Right atrium auricular region (tissue), 2 donors: ENCODE results near the gene LASP1. TPM values are rescaled to one million over a fixed set of nuclear protein-coding genes. Genes with fewer than 3 reads are reported as not detected.
A peak's percentile ranks its signal among the peaks of the same experiment; 100 is the strongest.

Experiments used
- DNase-seq: peaks from one replicate; pipeline ENCODE4 v3.0.0-alpha.2; 2019; ENCODE audit warnings: low spot score
- H3K27ac ChIP-seq, 2 donors: fragments of 200-600 bp; sonication (generic); 1 replicate in 1 of 2; 2 replicates in 1 of 2; pipeline ENCODE4 v1.5.1; 2016 to 2019
- H3K27me3 ChIP-seq, 2 donors: fragments of 200-600 bp; sonication (generic); one replicate each; pipeline versions ENCODE4 v1.5.1 to v1.6.0; 2017 to 2019
- H3K36me3 ChIP-seq: fragments of 200-600 bp; sonication (generic); one replicate; pipeline ENCODE4 v1.5.1; 2016
- H3K4me1 ChIP-seq, 2 donors: fragments of 200-600 bp; sonication (generic); one replicate each; pipeline versions ENCODE4 v1.5.1 to v1.6.0; 2017 to 2019
- H3K4me3 ChIP-seq, 2 donors: fragments of 200-600 bp; sonication (generic); 1 replicate in 1 of 2; 2 replicates in 1 of 2; pipeline ENCODE4 v1.5.1; 2017 to 2019; ENCODE audit warnings: mild to moderate bottlenecking in 1 of 2, moderate library complexity in 1 of 2
- H3K9me3 ChIP-seq, 2 donors: fragments of 200-600 bp; sonication (generic); one replicate each; pipeline ENCODE4 v1.5.1; 2019
- CTCF ChIP-seq, 2 donors: fragments of 200-600 bp; sonication (generic); IDR thresholded peaks; one replicate each; pipeline ENCODE4 v1.5.1; 2019; ENCODE audit warnings: antibody characterized with exemption in 2 of 2
- total RNA-seq, 2 donors: library from RNA; depleted of rRNA; stranded (reverse); fragments of >200 nt; gene quantifications; one replicate each; pipeline ENCODE4 v1.1.0, GENCODE V29; 2016

The LASP1 gene
- total RNA-seq, 2 donors from 2014 or later, result 34.2 to 65.4 TPM

GRCh38 chr17:38899421-38899820 is 29.6 kb downstream of the LASP1 start:
- H3K27ac ChIP-seq, result peak overlapping the region; percentile 68 to 75
- no peaks in the 10 kb centered on the region for H3K9me3 ChIP-seq
- H3K4me1 ChIP-seq, result peaks cover 0 to 80% of the 10 kb centered on the region in 2 donors
- no peak for DNase-seq
- peaks cover 27% of the 10 kb centered on the region for H3K36me3 ChIP-seq
- no peak overlapping the region for H3K4me3 ChIP-seq
- no peak for TF ChIP-seq CTCF (IDR thresholded peaks at IDR 0.05)
- no peaks in the 10 kb centered on the region for H3K27me3 ChIP-seq

GRCh38 chr17:38900978-38901656 is 31.3 kb downstream of the LASP1 start:
- DNase-seq, result peak; percentile 78
- H3K4me1 ChIP-seq, result peaks cover 0 to 78% of the 10 kb centered on the region in 2 donors
- H3K4me3 ChIP-seq, result peak overlapping the region in 1 of 2 donors; percentile 5
- no peaks in the 10 kb centered on the region for H3K9me3 ChIP-seq
- H3K27me3 ChIP-seq, result no peaks in the 10 kb centered on the region
- H3K27ac ChIP-seq, result peak overlapping the region; percentile 58 to 60
- H3K36me3 ChIP-seq, result peaks cover 28% of the 10 kb centered on the region
- no peak for TF ChIP-seq CTCF (IDR thresholded peaks at IDR 0.05)

- no peak overlapping the region for H3K27ac ChIP-seq
- no peak for TF ChIP-seq CTCF (IDR thresholded peaks at IDR 0.05)
Observed at GRCh38 chr17:38903404-38903803, 33.5 kb downstream of the LASP1 start.

GRCh38 chr17:38904892-38905291 is 35.0 kb downstream of the LASP1 start:
- no peak for TF ChIP-seq CTCF (IDR thresholded peaks at IDR 0.05)
- H3K4me3 ChIP-seq, result no peak overlapping the region
- peaks cover 0 to 71% of the 10 kb centered on the region in 2 donors for H3K4me1 ChIP-seq
- H3K27ac ChIP-seq, result no peak overlapping the region
- DNase-seq, result no peak
- no peaks in the 10 kb centered on the region for H3K27me3 ChIP-seq
- peaks cover 16% of the 10 kb centered on the region for H3K36me3 ChIP-seq
- H3K9me3 ChIP-seq, result no peaks in the 10 kb centered on the region

More at GRCh38 chr17:38903404-38903803, 33.5 kb downstream of the LASP1 start:
- H3K4me1 ChIP-seq, result peaks cover 0 to 78% of the 10 kb centered on the region in 2 donors
- no peak for DNase-seq
- H3K36me3 ChIP-seq, result peaks cover 24% of the 10 kb centered on the region
- no peaks in the 10 kb centered on the region for H3K9me3 ChIP-seq
- H3K27me3 ChIP-seq, result no peaks in the 10 kb centered on the region
- no peak overlapping the region for H3K4me3 ChIP-seq

- Histone ChIP-seq H3K4me1 (peaks cover 0 to 68% of the 10 kb centered on the region in 2 donors), H3K36me3 (peaks cover 16% of the 10 kb centered on the region), H3K27me3 (no peaks in the 10 kb centered on the region), H3K27ac (no peak overlapping the region), H3K4me3 (no peak overlapping the region), H3K9me3 (no peaks in the 10 kb centered on the region)
- no peak for TF ChIP-seq CTCF (IDR thresholded peaks at IDR 0.05)
- DNase-seq, result no peak
Observed at GRCh38 chr17:38905375-38905774, 35.5 kb downstream of the LASP1 start.
